ENCODE results near the gene ITGA11.

- TF ChIP-seq CTCF (IDR thresholded peaks at IDR 0.05) (no peak), POLR2A (IDR thresholded peaks at IDR 0.05) (no peak), EP300 (IDR thresholded peaks at IDR 0.05) (no peak)
Observed at GRCh38 chr15:68439506-68439905, 7.5 kb upstream of the ITGA11 start.

Data from stomach (tissue), 4 donors.